CD4-positive, alpha-beta T cell treated with Interleukin-4 for 4 hours (primary cell): ENCODE data around the gene RNASE7.

ENCODE experiments used
- DNase-seq: peaks from one replicate; pipeline ENCODE4 v3.0.0-alpha.2; 2020

Gene RNASE7

GRCh38 chr14:21088687-21089086, 46.5 kb downstream of the RNASE7 start:
- no peak for DNase-seq

GRCh38 chr14:21089271-21089670, 47.1 kb downstream of the RNASE7 start:
- no peak for DNase-seq

DNA sequence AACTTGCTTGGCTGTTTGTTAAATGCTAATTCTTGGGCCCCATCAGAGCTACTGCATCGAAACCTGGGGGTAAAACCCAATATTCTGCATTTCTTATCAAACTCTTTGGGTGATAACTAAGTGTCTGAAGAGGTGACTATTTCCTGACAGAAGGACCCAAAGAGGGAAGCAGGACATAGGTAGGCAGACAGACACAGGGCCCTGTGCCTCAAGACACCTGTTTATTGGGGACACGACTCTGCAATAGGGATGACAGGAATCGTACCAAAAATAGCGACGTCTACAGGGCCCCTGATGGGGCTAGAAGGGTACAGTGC, 47.7 kb downstream of the RNASE7 start:
- DNase-seq: no peak

DNA sequence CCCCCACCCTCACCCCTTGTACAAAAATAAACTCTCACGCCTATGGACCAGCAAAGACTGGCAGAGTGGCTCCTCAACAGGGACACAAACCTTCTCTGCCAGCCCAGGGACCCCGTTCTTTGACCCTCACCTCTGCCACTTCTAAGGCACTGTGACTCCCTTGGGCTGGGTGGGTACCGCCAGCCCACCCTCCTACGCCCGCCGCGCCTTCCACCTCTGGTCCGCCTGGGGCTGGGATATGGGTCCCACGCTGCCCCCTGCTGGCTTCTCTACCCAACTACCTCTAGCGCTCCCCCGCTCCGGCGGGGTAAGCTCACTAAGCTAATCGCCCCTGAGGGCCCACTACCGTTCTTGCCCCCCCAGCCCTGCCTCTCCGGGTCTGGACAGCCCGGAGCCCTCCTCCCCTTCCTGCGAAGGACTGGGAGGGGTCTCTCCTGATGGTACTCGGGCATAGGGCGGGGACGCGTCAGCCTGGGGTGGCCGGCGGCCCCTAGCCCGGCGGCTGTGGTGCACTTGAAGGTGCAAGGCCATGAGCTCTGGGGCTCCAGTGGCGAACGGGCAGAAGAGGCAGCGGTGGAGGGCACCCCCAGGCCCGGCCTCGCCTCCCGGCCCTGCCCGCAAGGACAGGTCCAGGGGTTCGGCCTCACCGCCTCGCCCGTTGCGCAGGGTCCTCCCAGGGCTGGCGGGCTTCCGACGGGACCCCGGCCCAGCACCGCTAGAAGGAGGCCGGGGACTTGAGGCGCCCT, 48.2 kb downstream of the RNASE7 start:
- DNase-seq: no peak

DNA sequence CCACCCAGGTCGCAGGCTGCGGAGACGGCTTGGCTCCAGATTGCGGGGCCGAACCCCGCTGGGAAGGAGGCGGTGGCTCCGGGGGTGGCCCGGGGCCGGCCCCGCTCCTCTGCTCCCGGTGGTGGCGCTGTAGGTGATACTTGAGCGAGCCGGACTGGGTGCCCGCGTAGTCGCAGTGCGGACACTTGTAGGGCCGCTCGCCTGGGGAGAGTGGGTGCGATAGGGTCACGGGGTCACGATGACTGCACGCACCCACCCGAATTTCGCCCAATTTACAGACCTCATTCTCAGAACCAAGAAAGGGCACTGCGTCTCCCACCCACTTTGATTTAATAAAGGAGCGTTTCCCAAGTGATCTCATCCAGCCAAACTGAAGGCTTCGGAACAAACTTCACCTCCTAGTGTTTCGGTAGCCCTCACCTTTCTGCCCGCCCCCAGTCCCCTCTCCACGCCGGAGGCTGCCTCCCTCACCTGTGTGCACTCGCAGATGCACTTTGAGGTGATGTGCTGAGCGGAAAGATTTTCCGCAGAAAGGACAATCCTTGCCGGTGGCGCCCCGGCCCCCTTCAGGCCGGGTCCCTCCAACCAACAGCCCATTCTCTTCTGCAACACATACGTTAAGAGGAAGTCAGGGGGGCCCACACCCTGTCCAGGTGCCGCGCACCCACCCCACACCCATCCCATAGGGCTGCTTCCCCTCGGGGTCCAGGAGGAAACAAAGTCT, 48.9 kb downstream of the RNASE7 start:
- DNase-seq: no peak

GRCh38 chr14:21091821-21092272, 49.7 kb downstream of the RNASE7 start:
- DNase-seq: no peak

DNA sequence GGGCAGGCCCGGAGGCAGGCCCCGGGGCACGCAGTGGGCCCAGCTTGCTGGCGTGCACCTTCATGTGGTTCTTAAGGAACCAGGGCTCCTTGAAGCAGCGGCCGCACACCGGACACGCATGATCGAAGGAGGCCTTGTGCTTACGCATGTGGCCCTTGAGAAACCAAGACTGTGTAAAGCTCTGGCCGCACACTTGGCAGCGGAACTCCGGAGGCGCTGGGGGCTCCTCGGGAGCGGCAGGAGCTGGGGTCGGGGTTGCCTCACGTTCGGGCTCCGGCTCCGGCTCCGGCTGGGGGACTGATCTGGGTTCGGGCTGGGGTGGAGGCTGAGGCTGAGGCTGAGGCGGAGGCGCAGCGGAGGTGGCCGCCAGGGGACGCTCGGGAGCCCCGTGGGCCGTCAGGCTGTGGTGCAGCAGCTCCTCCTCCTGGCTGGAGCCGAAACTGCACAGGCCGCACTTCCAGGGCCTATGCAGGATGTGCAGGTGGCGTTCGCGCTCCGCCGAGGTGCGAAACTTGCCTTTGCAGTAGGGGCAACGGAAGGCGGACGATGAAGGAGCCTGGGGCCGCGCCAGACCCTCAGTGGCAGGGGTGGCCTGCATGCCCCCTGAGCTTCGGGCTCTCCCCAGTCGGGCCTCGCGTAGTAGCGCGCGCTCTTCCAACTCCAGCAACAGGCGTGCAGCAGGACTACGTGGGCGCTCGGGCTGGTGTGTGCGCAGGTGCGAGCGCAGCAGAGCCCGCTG, 50.3 kb downstream of the RNASE7 start:
- DNase-seq: peak; percentile 80

DNA sequence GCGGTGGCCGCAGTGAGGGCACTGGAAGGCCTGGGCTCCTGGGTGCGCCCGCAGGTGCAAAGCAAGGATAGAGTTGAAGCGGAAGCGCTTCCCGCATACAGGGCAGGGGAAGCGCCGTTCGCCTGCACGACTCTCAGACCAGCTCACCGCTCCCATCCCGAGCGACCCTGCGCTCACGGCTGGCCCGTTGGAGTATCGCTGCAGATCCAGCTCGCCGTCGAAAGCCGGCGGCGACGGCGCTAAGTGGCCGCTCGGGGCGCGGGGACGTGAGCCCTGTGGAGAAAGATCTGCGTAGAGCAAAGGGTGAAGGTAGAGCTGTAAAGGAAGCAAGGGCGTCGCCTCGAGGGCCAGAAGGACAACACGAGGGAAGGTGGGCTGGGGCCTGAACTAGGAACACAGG, 50.9 kb downstream of the RNASE7 start:
- no peak for DNase-seq
